Smooth muscle cell (in vitro differentiated cells): ENCODE results near the gene PPP2R1B. TPM values are rescaled to one million over a fixed set of nuclear protein-coding genes. Genes with fewer than 3 reads are reported as not detected.

ENCODE experiments used
- DNase-seq: peaks from one replicate; lab custom pipeline; 2025; ENCODE audit not compliant: unreplicated experiment; lab: John Stamatoyannopoulos, UW
- H2AFZ ChIP-seq: fragments of 200-600 bp; sonication (generic); 2 replicates; pipeline ENCODE4 v1.6.0; 2016; ENCODE audit warnings: antibody characterized with exemption, low read depth, mild to moderate bottlenecking
- H3F3A ChIP-seq: fragments of 200-600 bp; sonication (generic); 2 replicates; pipeline ENCODE4 v1.6.0; 2017; ENCODE audit warnings: antibody characterized with exemption, low read depth
- H3K27ac ChIP-seq: fragments of 200-600 bp; sonication (generic); 2 replicates; pipeline ENCODE4 v1.5.1; 2016; ENCODE audit warnings: low read depth, mild to moderate bottlenecking
- H3K27me3 ChIP-seq: fragments of 200-600 bp; sonication (generic); 2 replicates; pipeline ENCODE4 v1.6.1; 2016; ENCODE audit warnings: low read depth, mild to moderate bottlenecking
- H3K36me3 ChIP-seq: fragments of 200-600 bp; sonication (generic); 2 replicates; pipeline ENCODE4 v1.5.1; 2016; ENCODE audit warnings: low read depth
- H3K4me1 ChIP-seq: fragments of 200-600 bp; sonication (generic); 2 replicates; pipeline ENCODE4 v1.5.1; 2016; ENCODE audit warnings: low read depth
- H3K4me2 ChIP-seq: fragments of 200-600 bp; sonication (generic); 2 replicates; pipeline ENCODE4 v1.6.0; 2016; ENCODE audit warnings: mild to moderate bottlenecking
- H3K4me3 ChIP-seq: fragments of 200-600 bp; sonication (generic); 2 replicates; pipeline ENCODE4 v1.5.1; 2016; ENCODE audit warnings: mild to moderate bottlenecking
- H3K79me2 ChIP-seq: fragments of 200-600 bp; sonication (generic); 2 replicates; pipeline ENCODE4 v1.6.0; 2016; ENCODE audit warnings: low read depth, mild to moderate bottlenecking
- H3K9ac ChIP-seq: fragments of 200-600 bp; sonication (generic); 2 replicates; pipeline ENCODE4 v1.6.0; 2016; ENCODE audit warnings: low read depth
- H3K9me3 ChIP-seq: fragments of 200-600 bp; sonication (generic); replicated peaks from 2 replicates; pipeline ENCODE4 v1.5.1; 2016; ENCODE audit warnings: low read depth
- H4K20me1 ChIP-seq: fragments of 200-600 bp; sonication (generic); 2 replicates; pipeline ENCODE4 v1.6.0; 2016; ENCODE audit warnings: low read depth
- CTCF ChIP-seq: fragments of 200-600 bp; sonication (generic); IDR thresholded peaks from 2 replicates; pipeline ENCODE4 v1.5.1; 2017; ENCODE audit warnings: borderline replicate concordance, mild to moderate bottlenecking, antibody characterized with exemption; ENCODE audit not compliant: insufficient read depth, poor library complexity, severe bottlenecking
- WGBS: methylation state at CpG from one replicate; pipeline ENCODE4 v1.1.7; 2016; ENCODE audit warnings: low lambda C conversion rate; 5-methylcytosine and 5-hydroxymethylcytosine counted together
- polyA plus RNA-seq: library from polyadenylated mRNA; unstranded; fragments of >200 nt; fragmentation: Nextera tagmentation; extraction: Ambion mirVana; gene quantifications from 2 replicates; pipeline ENCODE4 v1.2.1, GENCODE V29; 2016
- total RNA-seq: library from RNA; depleted of rRNA; stranded (reverse); fragments of >200 nt; gene quantifications from 2 replicates; pipeline ENCODE4 v1.2.3, GENCODE V29; 2014

PPP2R1B gene
- total and polyA plus RNA-seq, 2 experiments from 2014 or later = 13.1 to 29.5 TPM

- Histone ChIP-seq H2AFZ (no peak overlapping the region), H3K9me3 (no peaks in the 10 kb centered on the region), H3K4me2 (no peak overlapping the region), H4K20me1 (no peaks in the 10 kb centered on the region), H3K27me3 (no peaks in the 10 kb centered on the region), H3K4me1 (peaks cover 4% of the 10 kb centered on the region), H3K4me3 (no peak overlapping the region), H3K36me3 (no peaks in the 10 kb centered on the region), H3F3A (peaks cover 3% of the 10 kb centered on the region), H3K27ac (no peak overlapping the region), H3K9ac (no peak overlapping the region), H3K79me2 (no peaks in the 10 kb centered on the region)
- no peak for TF ChIP-seq CTCF
- 93% methylated on average over 6 of the region's 6 CpGs for WGBS
- DNase-seq = no peak
Observed at GRCh38 chr11:111779118-111779517, 12.9 kb upstream of the PPP2R1B start.

DNA sequence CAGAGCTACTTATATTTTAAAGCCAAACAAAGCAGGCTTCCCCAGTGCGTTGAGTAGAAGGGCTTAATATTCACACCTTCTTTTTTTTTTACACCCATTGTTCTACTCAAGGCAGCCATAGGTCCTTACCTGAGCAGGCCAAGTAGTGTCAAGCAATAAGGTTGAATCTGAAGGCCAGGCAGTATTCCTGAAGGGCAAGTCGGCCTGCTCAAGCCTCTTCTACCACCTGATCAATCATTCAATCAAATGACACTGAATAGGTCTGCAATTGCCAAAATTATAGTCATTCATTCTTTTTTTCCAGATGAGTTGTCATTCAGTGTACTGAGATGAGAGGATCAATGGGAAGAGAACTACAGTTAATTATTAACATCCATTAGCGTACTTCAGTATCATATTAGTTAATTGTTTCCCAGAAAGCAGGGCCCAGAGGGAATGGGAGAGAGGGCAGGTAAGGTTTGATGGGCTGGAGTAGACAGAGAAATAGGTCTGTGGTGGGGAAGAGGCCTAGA is 11.9 kb upstream of the PPP2R1B start:
- Histone ChIP-seq H3K27me3 (no peaks in the 10 kb centered on the region), H3K79me2 (no peaks in the 10 kb centered on the region), H2AFZ (no peak overlapping the region), H3K4me2 (no peak overlapping the region), H3K4me1 (peaks cover 4% of the 10 kb centered on the region), H3F3A (peaks cover 3% of the 10 kb centered on the region), H4K20me1 (no peaks in the 10 kb centered on the region), H3K27ac (no peak overlapping the region), H3K4me3 (no peak overlapping the region), H3K9me3 (no peaks in the 10 kb centered on the region), H3K9ac (no peak overlapping the region), H3K36me3 (no peaks in the 10 kb centered on the region)
- WGBS = 98% methylated on average over 3 of the region's 3 CpGs
- DNase-seq = no peak
- TF ChIP-seq CTCF = no peak

GRCh38 chr11:111777094-111778046 is 11.2 kb upstream of the PPP2R1B start:
- H3F3A ChIP-seq = peaks cover 3% of the 10 kb centered on the region
- no peak overlapping the region for H2AFZ ChIP-seq
- H3K27me3 ChIP-seq = no peaks in the 10 kb centered on the region
- 80% methylated on average over 4 of the region's 4 CpGs for WGBS
- DNase-seq = no peak
- H3K27ac ChIP-seq = no peak overlapping the region
- no peak overlapping the region for H3K4me2 ChIP-seq
- no peak overlapping the region for H3K9ac ChIP-seq
- peaks cover 4% of the 10 kb centered on the region for H3K4me1 ChIP-seq
- no peaks in the 10 kb centered on the region for H3K9me3 ChIP-seq
- no peaks in the 10 kb centered on the region for H4K20me1 ChIP-seq
- no peaks in the 10 kb centered on the region for H3K36me3 ChIP-seq
- H3K79me2 ChIP-seq = no peaks in the 10 kb centered on the region
- no peak overlapping the region for H3K4me3 ChIP-seq
- TF ChIP-seq CTCF = peak; percentile 76
